Right lobe of liver (tissue), 6 donors: Measurements from ENCODE around the gene ATRNL1. TPM values are rescaled to one million over a fixed set of nuclear protein-coding genes. Genes with fewer than 3 reads are reported as not detected.

Experiments
- ATAC-seq, 4 donors: fragments of 200-7000 bp; cut with Tn5 transposase; one replicate each; pipeline ENCODE4 v1.9.1; 2020; ENCODE audit warnings: mild to moderate bottlenecking in 4 of 4, moderate library complexity in 4 of 4
- DNase-seq, 3 donors: peaks; one replicate each; pipeline ENCODE4 v3.0.0-alpha.2; 2020
- H3K27ac ChIP-seq, 3 donors: fragments of 200-600 bp; one replicate each; pipeline ENCODE4 v1.8.0; 2022
- H3K27me3 ChIP-seq, 2 donors: fragments of 200-600 bp; one replicate each; pipeline ENCODE4 v1.8.0; 2022
- H3K36me3 ChIP-seq, 4 donors: fragments of 200-600 bp; sonication (generic) in 1 of 4; one replicate each; pipeline versions ENCODE4 v1.5.1 to v1.8.0; 2017 to 2022; ENCODE audit warnings: control low read depth in 1 of 4
- H3K4me1 ChIP-seq, 4 donors: fragments of 200-600 bp; sonication (generic) in 1 of 4; one replicate each; pipeline versions ENCODE4 v1.5.1 to v1.8.0; 2017 to 2022; ENCODE audit warnings: control low read depth in 1 of 4
- H3K4me3 ChIP-seq, 3 donors: fragments of 200-600 bp; one replicate each; pipeline ENCODE4 v1.8.0; 2022
- H3K9me3 ChIP-seq, 4 donors: fragments of 200-600 bp; sonication (generic) in 1 of 4; one replicate each; pipeline versions ENCODE4 v1.5.1 to v1.8.0; 2017 to 2022; ENCODE audit warnings: control low read depth in 1 of 4
- CTCF ChIP-seq, 4 donors: fragments of 200-600 bp in 3 of 4; fragments of 450-650 bp in 1 of 4; IDR thresholded peaks; one replicate each; pipeline versions ENCODE4 v1.5.1 to v1.8.0; 2016 to 2022; ENCODE audit warnings: antibody characterized with exemption in 4 of 4, mild to moderate bottlenecking in 2 of 4
- POLR2A ChIP-seq: fragments of 450-650 bp; IDR thresholded peaks from one replicate; pipeline ENCODE4 v1.6.1; 2017; ENCODE audit warnings: antibody characterized with exemption, mild to moderate bottlenecking
- WGBS: methylation state at CpG from one replicate; pipeline ENCODE4 v1.1.6; 2018; ENCODE audit warnings: low coverage, low lambda C conversion rate; ENCODE audit not compliant: insufficient coverage; ENCODE audit errors: missing lambda C conversion rate; 5-methylcytosine and 5-hydroxymethylcytosine counted together
- intact Hi-C, 2 donors: fragments of 100-400 bp; cut with DNase I; formaldehyde crosslinking; loops; one replicate each; pipeline versions ENCODE4 v1.11.2 to v1.14.1; 2022
- total RNA-seq, 6 experiments: library from RNA; depleted of rRNA in 2 of 6; stranded (reverse); fragments of >200 nt in 2 of 6; fragmentation: NEBNext Ultra II Directional in 3 of 6; extraction: Animal tissue kit (Norgen Biotek cat#: 25700) in 3 of 6; gene quantifications; one replicate each; pipeline versions ENCODE4 v1.1.0 to v1.2.4, GENCODE V29; 2016 to 2023
- donor health status: DM: no; HTN: yes; CAD: no.
- donor health status: DM: no; HTN: no; CAD: no.
- donor health status: DM: no; HTN: no; CAD: no.
- donor health status: DM: no; HTN: yes; CAD: no.
- donor health status: DM: no; HTN: yes; CAD: no.

Gene ATRNL1
- total RNA-seq, 6 experiments from 2014 or later, result 0.81 to 5.3 (median 2.6) TPM

- 54% methylated on average over 3 of the region's 3 CpGs for WGBS
- Histone ChIP-seq H3K4me1 (no peaks in the 10 kb centered on the region), H3K36me3 (no peaks in the 10 kb centered on the region), H3K9me3 (no peaks in the 10 kb centered on the region), H3K27ac (no peak overlapping the region), H3K27me3 (no peaks in the 10 kb centered on the region), H3K4me3 (no peak overlapping the region)
- TF ChIP-seq POLR2A (no peak), CTCF (IDR thresholded peaks at IDR 0.05) (no peak)
- ATAC-seq, result no peak
- no peak for DNase-seq
- intact Hi-C loops, result no loop called here
Measured at GRCh38 chr10:115649217-115649616, 556.1 kb downstream of the ATRNL1 start.

- ATAC-seq (no peak), DNase-seq (no peak)
- 12% methylated on average over 1 of the region's 1 CpG for WGBS
- no peaks in the 10 kb centered on the region for H3K4me1 ChIP-seq
- no peaks in the 10 kb centered on the region for H3K36me3 ChIP-seq
- H3K27me3 ChIP-seq, result no peaks in the 10 kb centered on the region
- H3K27ac ChIP-seq, result no peak overlapping the region
- TF ChIP-seq POLR2A, result no peak
- no peak for TF ChIP-seq CTCF (IDR thresholded peaks at IDR 0.05)
- H3K9me3 ChIP-seq, result no peaks in the 10 kb centered on the region
- intact Hi-C loops, result no loop called here
- H3K4me3 ChIP-seq, result no peak overlapping the region
Measured at GRCh38 chr10:115653473-115653872, 560.3 kb downstream of the ATRNL1 start.

GRCh38 chr10:115654961-115655360, 561.8 kb downstream of the ATRNL1 start:
- intact Hi-C loops, result no loop called here
- H3K4me3 ChIP-seq, result no peak overlapping the region
- H3K9me3 ChIP-seq, result no peaks in the 10 kb centered on the region
- no peak for ATAC-seq
- no peak for TF ChIP-seq POLR2A
- TF ChIP-seq CTCF (IDR thresholded peaks at IDR 0.05), result no peak
- WGBS, result 71% methylated on average over 5 of the region's 5 CpGs
- no peaks in the 10 kb centered on the region for H3K36me3 ChIP-seq
- H3K27ac ChIP-seq, result no peak overlapping the region
- DNase-seq, result no peak
- no peaks in the 10 kb centered on the region for H3K4me1 ChIP-seq
- no peaks in the 10 kb centered on the region for H3K27me3 ChIP-seq

GRCh38 chr10:115657161-115657860, 564.1 kb downstream of the ATRNL1 start:
- TF ChIP-seq POLR2A, result no peak
- TF ChIP-seq CTCF (IDR thresholded peaks at IDR 0.05), result no peak
- Histone ChIP-seq H3K36me3 (no peaks in the 10 kb centered on the region), H3K9me3 (no peaks in the 10 kb centered on the region), H3K4me3 (no peak overlapping the region), H3K27ac (no peak overlapping the region), H3K4me1 (no peaks in the 10 kb centered on the region), H3K27me3 (no peaks in the 10 kb centered on the region)
- WGBS, result 65% methylated on average over 4 of the region's 4 CpGs
- ATAC-seq (no peak), DNase-seq (no peak)
- intact Hi-C loops, result no loop called here

GRCh38 chr10:115659616-115660015, 566.5 kb downstream of the ATRNL1 start:
- H3K36me3 ChIP-seq, result no peaks in the 10 kb centered on the region
- 69% methylated on average over 3 of the region's 3 CpGs for WGBS
- no peaks in the 10 kb centered on the region for H3K27me3 ChIP-seq
- TF ChIP-seq POLR2A (no peak), CTCF (IDR thresholded peaks at IDR 0.05) (no peak)
- no peak overlapping the region for H3K27ac ChIP-seq
- H3K4me3 ChIP-seq, result no peak overlapping the region
- ATAC-seq (no peak), DNase-seq (no peak)
- no peaks in the 10 kb centered on the region for H3K9me3 ChIP-seq
- intact Hi-C loops, result no loop called here
- no peaks in the 10 kb centered on the region for H3K4me1 ChIP-seq
